ENCODE results near the gene NABP2.

The NABP2 gene

GRCh38 chr12:56189918-56190694, 34.0 kb upstream of the NABP2 start:
- Histone ChIP-seq H3K79me2 (ENCODE audit: insufficient read depth, low read length) (peaks cover 52% of the 10 kb centered on the region), H3K27me3 (ENCODE audit: insufficient read depth, low read length, poor library complexity) (no peaks in the 10 kb centered on the region), H4K20me1 (ENCODE audit: insufficient read depth, low read length) (peaks cover 13% of the 10 kb centered on the region), H3K9me3 (ENCODE audit: insufficient read depth, low read length, severe bottlenecking) (no peaks in the 10 kb centered on the region), H3K4me1 (ENCODE audit: insufficient read depth, low read length) (peaks cover 49% of the 10 kb centered on the region), H3K36me3 (ENCODE audit: insufficient read depth, low read length) (peaks cover 29% of the 10 kb centered on the region), H3K4me2 (ENCODE audit: insufficient read depth, low read length) (peak overlapping the region; percentile 93), H3K27ac (ENCODE audit: low read length) (peak overlapping the region; percentile 95), H3K4me3 (ENCODE audit: low read depth in 1 of 2, low read length in 2 of 2) (peak overlapping the region; percentile 94 to 95), H3K9ac (ENCODE audit: low read depth, low read length) (peak overlapping the region; percentile 79), H2AFZ (ENCODE audit: low read depth, low read length) (peak overlapping the region; percentile 99)
- peak; percentile 89 for DNase-seq
- ATAC-seq (ENCODE audit: insufficient read depth, low read depth) = peak; percentile 52
- TF ChIP-seq EZH2 (IDR thresholded peaks at IDR 0.05; ENCODE audit: borderline replicate concordance, low read depth, low read length, severe bottlenecking) = no peak
- no peak for TF ChIP-seq CTCF (IDR thresholded peaks at IDR 0.05; ENCODE audit: borderline replicate concordance, extremely low read depth, low read length, poor library complexity, severe bottlenecking)

- peak overlapping the region; percentile 94 to 95; a peak in 3 of 4 replicates for H3K4me3 ChIP-seq (ENCODE audit: low read depth in 1 of 2, low read length in 2 of 2)
- ATAC-seq (ENCODE audit: insufficient read depth, low read depth) (no peak), DNase-seq (no peak)
- H3K36me3 ChIP-seq (ENCODE audit: insufficient read depth, low read length) = peaks cover 22% of the 10 kb centered on the region
- peak overlapping the region; percentile 99 for H2AFZ ChIP-seq (ENCODE audit: low read depth, low read length)
- H3K9ac ChIP-seq (ENCODE audit: low read depth, low read length) = peak overlapping the region; percentile 79
- no peaks in the 10 kb centered on the region for H3K9me3 ChIP-seq (ENCODE audit: insufficient read depth, low read length, severe bottlenecking)
- TF ChIP-seq CTCF (IDR thresholded peaks at IDR 0.05; ENCODE audit: borderline replicate concordance, extremely low read depth, low read length, poor library complexity, severe bottlenecking) = no peak
- TF ChIP-seq EZH2 (IDR thresholded peaks at IDR 0.05; ENCODE audit: borderline replicate concordance, low read depth, low read length, severe bottlenecking) = no peak
- H3K4me1 ChIP-seq (ENCODE audit: insufficient read depth, low read length) = peaks cover 49% of the 10 kb centered on the region
- peaks cover 49% of the 10 kb centered on the region for H3K79me2 ChIP-seq (ENCODE audit: insufficient read depth, low read length)
- H3K27me3 ChIP-seq (ENCODE audit: insufficient read depth, low read length, poor library complexity) = no peaks in the 10 kb centered on the region
- peaks cover 13% of the 10 kb centered on the region for H4K20me1 ChIP-seq (ENCODE audit: insufficient read depth, low read length)
- H3K27ac ChIP-seq (ENCODE audit: low read length) = peak overlapping the region; percentile 95
- H3K4me2 ChIP-seq (ENCODE audit: insufficient read depth, low read length) = peak overlapping the region; percentile 93
These were observed 33.4 kb upstream of the NABP2 start for GRCh38 chr12:56190695-56191155.

GRCh38 chr12:56192582-56192981, 31.6 kb upstream of the NABP2 start:
- Histone ChIP-seq H3K4me2 (ENCODE audit: insufficient read depth, low read length) (no peak overlapping the region), H3K27me3 (ENCODE audit: insufficient read depth, low read length, poor library complexity) (no peaks in the 10 kb centered on the region), H2AFZ (ENCODE audit: low read depth, low read length) (peak overlapping the region; percentile 44), H3K9ac (ENCODE audit: low read depth, low read length) (no peak overlapping the region), H3K9me3 (ENCODE audit: insufficient read depth, low read length, severe bottlenecking) (no peaks in the 10 kb centered on the region), H3K36me3 (ENCODE audit: insufficient read depth, low read length) (peaks cover 5% of the 10 kb centered on the region; the same call in 1 of the 2 replicates), H3K27ac (ENCODE audit: low read length) (no peak overlapping the region), H3K4me3 (ENCODE audit: low read depth in 1 of 2, low read length in 2 of 2) (no peak overlapping the region), H4K20me1 (ENCODE audit: insufficient read depth, low read length) (peaks cover 9% of the 10 kb centered on the region), H3K4me1 (ENCODE audit: insufficient read depth, low read length) (peaks cover 37% of the 10 kb centered on the region), H3K79me2 (ENCODE audit: insufficient read depth, low read length) (peaks cover 33% of the 10 kb centered on the region)
- no peak for DNase-seq
- TF ChIP-seq CTCF (IDR thresholded peaks at IDR 0.05; ENCODE audit: borderline replicate concordance, extremely low read depth, low read length, poor library complexity, severe bottlenecking) (no peak), EZH2 (IDR thresholded peaks at IDR 0.05; ENCODE audit: borderline replicate concordance, low read depth, low read length, severe bottlenecking) (no peak)
- no peak for ATAC-seq (ENCODE audit: insufficient read depth, low read depth)

Data from DND-41 (cell line).